GM19193 (cell line): Measurements from ENCODE around the gene PLAGL1.

Experiments used
- POLR2A ChIP-seq: IDR thresholded peaks from 4 replicates; pipeline ENCODE4 v1.6.1; 2011; ENCODE audit not compliant: insufficient read depth, insufficient read length; ENCODE audit errors: extremely low read depth

The PLAGL1 gene

GRCh38 chr6:143974089-143974488 lies 34.0 kb downstream of the PLAGL1 start:
- no peak for TF ChIP-seq POLR2A

GRCh38 chr6:143973097-143973966 lies 34.7 kb downstream of the PLAGL1 start:
- no peak for TF ChIP-seq POLR2A

GRCh38 chr6:143971482-143972205 lies 36.4 kb downstream of the PLAGL1 start:
- TF ChIP-seq POLR2A, result no peak

- no peak for TF ChIP-seq POLR2A
Observed at GRCh38 chr6:143970456-143971218, 37.4 kb downstream of the PLAGL1 start.

GRCh38 chr6:143969077-143969476 lies 39.0 kb downstream of the PLAGL1 start:
- TF ChIP-seq POLR2A, result no peak

GRCh38 chr6:143967706-143968376 lies 40.2 kb downstream of the PLAGL1 start:
- TF ChIP-seq POLR2A, result no peak

GRCh38 chr6:143966312-143966711 lies 41.7 kb downstream of the PLAGL1 start:
- no peak for TF ChIP-seq POLR2A

GRCh38 chr6:143965503-143966171 lies 42.4 kb downstream of the PLAGL1 start:
- TF ChIP-seq POLR2A, result no peak

GRCh38 chr6:143964674-143965081 lies 43.4 kb downstream of the PLAGL1 start:
- TF ChIP-seq POLR2A, result no peak

GRCh38 chr6:143963158-143963919 lies 44.7 kb downstream of the PLAGL1 start:
- no peak for TF ChIP-seq POLR2A

GRCh38 chr6:143961886-143962878 lies 45.9 kb downstream of the PLAGL1 start:
- TF ChIP-seq POLR2A, result no peak

GRCh38 chr6:143961066-143961465 lies 47.0 kb downstream of the PLAGL1 start:
- TF ChIP-seq POLR2A, result no peak
